GM12878 (cell line): ENCODE data around the gene FCAMR. TPM values are rescaled to one million over a fixed set of nuclear protein-coding genes. Genes with fewer than 3 reads are reported as not detected.

Experiments used
- ATAC-seq: fragments of 200-7000 bp; cut with Tn5 transposase; 3 replicates; pipeline ENCODE4 v1.9.1; 2020; ENCODE audit warnings: mild to moderate bottlenecking, moderate library complexity
- BruUV-seq: library from RNA; stranded (reverse); fragments of 400-500 nt; replicated peaks from 2 replicates; lab custom pipeline; 2021; lab: Mats Ljungman, UMichigan
- CTCF ChIA-PET: fragments of 300-600 bp; sonication (Branson Sonifier 250); formaldehyde crosslinking; extraction: SDS; loops from one replicate; lab custom pipeline; 2021; ENCODE audit warnings: inconsistent platforms; lab: Yijun Ruan, JAX
- POLR2A ChIA-PET: fragments of 350-600 bp; formaldehyde crosslinking; extraction: SDS; loops from one replicate; lab custom pipeline; 2021; ENCODE audit warnings: inconsistent platforms; lab: Charles Lee
- RAD21 ChIA-PET: fragments of 300-600 bp; sonication (Branson Sonifier 250); formaldehyde crosslinking; loops from one replicate; lab custom pipeline; 2023; ENCODE audit warnings: antibody characterized with exemption; ENCODE audit not compliant: unreplicated experiment; lab: Charles Lee
- SMC1A ChIA-PET: fragments of 300-600 bp; sonication (Branson Sonifier 250); formaldehyde crosslinking; loops from one replicate; lab custom pipeline; 2023; ENCODE audit not compliant: unreplicated experiment, uncharacterized antibody; lab: Charles Lee
- DNase-seq: peaks from one replicate; pipeline ENCODE4 v3.0.0-alpha.2; 2011; ENCODE audit warnings: low read depth, low spot score
- FAIRE-seq: peaks from 3 replicates; lab custom pipeline; 2011; peaks lifted over from hg19 to GRCh38; lab: Jason Lieb, UNC
- H2AFZ ChIP-seq: 2 replicates; pipeline ENCODE4 v1.6.0; 2011; ENCODE audit warnings: low read depth, low read length, control low read depth; ENCODE audit not compliant: control insufficient read depth
- H3K27ac ChIP-seq: 2 replicates; pipeline ENCODE4 v1.5.1; 2011; ENCODE audit warnings: control low read depth; ENCODE audit not compliant: control insufficient read depth, insufficient read depth
- H3K27me3 ChIP-seq, 2 experiments: replicated peaks in 1 of 2; 2 replicates each; pipeline versions ENCODE4 v1.6.0 to v1.6.1; 2011; ENCODE audit warnings: low read length in 1 of 2; ENCODE audit not compliant: control insufficient read depth in 2 of 2, insufficient read depth in 2 of 2
- H3K36me3 ChIP-seq, 2 experiments: 2 replicates each; pipeline ENCODE4 v1.5.1; 2011; ENCODE audit warnings: low read length in 1 of 2; ENCODE audit not compliant: control insufficient read depth in 2 of 2, insufficient read depth in 2 of 2
- H3K4me1 ChIP-seq: 2 replicates; pipeline ENCODE4 v1.6.1; 2011; ENCODE audit warnings: mild to moderate bottlenecking, low read length, moderate library complexity, mixed read lengths; ENCODE audit not compliant: control insufficient read depth, insufficient read depth
- H3K4me2 ChIP-seq: 2 replicates; pipeline ENCODE4 v1.6.0; 2011; ENCODE audit warnings: control low read depth; ENCODE audit not compliant: control insufficient read depth, insufficient read depth
- H3K4me3 ChIP-seq: fragments of 200-600 bp; sonication (generic); 2 replicates; pipeline ENCODE4 v1.5.1; 2016
- H3K79me2 ChIP-seq: 2 replicates; pipeline ENCODE4 v1.6.0; 2011; ENCODE audit warnings: low read length; ENCODE audit not compliant: control insufficient read depth, insufficient read depth
- H3K9ac ChIP-seq: 2 replicates; pipeline ENCODE4 v1.8.0; 2011; ENCODE audit warnings: low read length, control low read depth, mixed read lengths; ENCODE audit not compliant: control insufficient read depth, insufficient read depth
- H3K9me3 ChIP-seq: replicated peaks from 3 replicates; pipeline ENCODE4 v1.5.1; 2011; ENCODE audit warnings: mild to moderate bottlenecking, low read length; ENCODE audit not compliant: control insufficient read depth, insufficient read depth
- H4K20me1 ChIP-seq: 2 replicates; pipeline ENCODE4 v1.6.0; 2011; ENCODE audit not compliant: control insufficient read depth, insufficient read depth
- CREM ChIP-seq: IDR thresholded peaks from 2 replicates; pipeline ENCODE4 v1.6.1; 2014; ENCODE audit warnings: antibody characterized with exemption, low read depth
- FOXK2 ChIP-seq: fragments of 450-650 bp; IDR thresholded peaks from 2 replicates; pipeline ENCODE4 v1.6.1; 2017; ENCODE audit warnings: mild to moderate bottlenecking, moderate library complexity
- KAT2A ChIP-seq: conservative IDR thresholded peaks from 2 replicates; pipeline ENCODE4 v1.6.1; 2011; ENCODE audit warnings: low read depth, low read length; ENCODE audit not compliant: control insufficient read depth
- MTA2 ChIP-seq: fragments of 450-650 bp; IDR thresholded peaks from 2 replicates; pipeline ENCODE4 v1.6.1; 2016; ENCODE audit warnings: low read depth, mild to moderate bottlenecking, moderate library complexity
- NFIC ChIP-seq: IDR thresholded peaks from 2 replicates; pipeline ENCODE4 v1.6.1; 2012; ENCODE audit warnings: low read depth, mild to moderate bottlenecking, inconsistent platforms, low read length, moderate library complexity
- SRF ChIP-seq, 2 experiments: IDR thresholded peaks; 2 replicates each; pipeline ENCODE4 v1.6.1; 2011; ENCODE audit warnings: low read depth in 2 of 2, low read length in 2 of 2, mild to moderate bottlenecking in 1 of 2, moderate library complexity in 1 of 2
- TCF3 ChIP-seq: IDR thresholded peaks from 2 replicates; pipeline ENCODE4 v1.6.1; 2012; ENCODE audit warnings: low read depth, mild to moderate bottlenecking, low read length, borderline replicate concordance; ENCODE audit not compliant: insufficient read depth
- ZNF24 ChIP-seq: fragments of 450-650 bp; IDR thresholded peaks from 2 replicates; pipeline ENCODE4 v1.6.1; 2017; ENCODE audit warnings: antibody characterized with exemption, mild to moderate bottlenecking
- WGBS: methylation state at CpG from one replicate; pipeline ENCODE4 v1.1.6; 2016; ENCODE audit warnings: low lambda C conversion rate; ENCODE audit not compliant: insufficient replicate concordance, insufficient coverage; ENCODE audit errors: missing lambda C conversion rate; 5-methylcytosine and 5-hydroxymethylcytosine counted together
- in situ Hi-C: fragments of 300-500 bp; cut with MboI; formaldehyde crosslinking; loops from 9 replicates; pipeline ENCODE4 v1.14.3; 2018; ENCODE audit warnings: mixed read lengths
- intact Hi-C: fragments of 100-400 bp; cut with micrococcal nuclease; formaldehyde crosslinking; loops from one replicate; pipeline ENCODE4 v1.14.2; 2022; ENCODE audit not compliant: unreplicated experiment
- polyA plus RNA-seq, 11 experiments: library from polyadenylated mRNA; depleted of rRNA in 4 of 11; unstranded in 6 of 11; stranded (reverse) in 5 of 11; fragments of >200 nt; fragmentation: Nextera tagmentation in 4 of 11; fragmentation: Illumina TruSeq in 1 of 11; extraction: Ambion mirVana in 4 of 11; extraction: Trizol in 1 of 11; gene quantifications; 1 replicate in 1 of 11; 2 replicates in 10 of 11; pipeline versions ENCODE4 v1.2.1 to v1.2.3, GENCODE V29; 2011 to 2016; ENCODE audit warnings: inconsistent platforms in 2 of 11, missing spikeins in 2 of 11, low read depth in 1 of 11
- total RNA-seq, 4 experiments: library from RNA; depleted of rRNA in 3 of 4; stranded (reverse); fragments of >200 nt in 3 of 4; fragmentation: Illumina TruSeq in 1 of 4; extraction: Trizol in 1 of 4; gene quantifications; 2 replicates each; pipeline versions ENCODE4 v1.2.1 to v1.2.3, GENCODE V29; 2013 to 2021

FCAMR gene
- total and polyA plus RNA-seq, 10 of the 15 experiments (the other 5 are each of a cell fraction or from before 2014, with no cell fraction given), result 0.04 to 0.15 (median 0.06) TPM; not detected in 3

DNA sequence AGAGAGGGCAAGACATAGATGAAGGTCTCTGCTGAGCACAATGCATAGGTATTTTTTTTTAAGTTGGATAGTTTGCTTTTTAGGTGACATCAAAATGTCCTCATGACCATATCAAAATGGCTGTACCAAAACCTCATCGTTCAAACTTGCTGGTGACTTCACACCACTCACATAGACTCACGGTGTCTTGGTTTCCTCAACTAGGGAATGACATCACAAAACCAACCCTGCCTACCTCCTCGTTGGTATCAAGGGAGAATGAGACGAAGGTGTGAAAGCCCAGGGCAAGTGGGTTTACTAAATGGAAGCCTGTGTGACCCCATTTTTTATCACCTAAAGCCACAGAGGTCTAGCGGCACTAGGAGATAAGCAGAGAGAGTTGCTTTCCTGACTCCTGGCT is 25.6 kb downstream of the FCAMR start:
- CTCF ChIA-PET, result interaction anchor here (0.8 to 9.4 kb wide), 7 partner anchors 9 to 37 kb away, joined by 3 to 61 read pairs (median 13); no protein-coding TSS in a partner anchor
- no peak overlapping the region for H3K4me2 ChIP-seq
- intact Hi-C loops, result no loop called here
- H3K4me3 ChIP-seq, result no peak overlapping the region
- H3K9ac ChIP-seq, result no peak overlapping the region
- no peaks in the 10 kb centered on the region for H3K27me3 ChIP-seq
- H3K36me3 ChIP-seq, result no peaks in the 10 kb centered on the region
- H3K9me3 ChIP-seq, result no peaks in the 10 kb centered on the region; the same call in 2 of the 3 replicates
- no peak for ATAC-seq
- H3K27ac ChIP-seq, result no peak overlapping the region
- SMC1A ChIA-PET, result interaction anchor here (1.8 kb wide), 1 partner anchor 29 kb away, joined by 4 read pairs; no protein-coding TSS in a partner anchor
- WGBS, result 60% methylated on average over 5 of the region's 5 CpGs
- no peaks in the 10 kb centered on the region for H4K20me1 ChIP-seq
- H3K79me2 ChIP-seq, result no peaks in the 10 kb centered on the region
- H3K4me1 ChIP-seq, result peaks cover 14% of the 10 kb centered on the region
- TF ChIP-seq ZNF24 (no peak), NFIC (no peak), FOXK2 (no peak), TCF3 (no peak), SRF (IDR thresholded peaks at IDR 0.05; ENCODE audit: low read depth in 2 of 2, low read length in 2 of 2) (no peak), MTA2 (no peak), CREM (no peak), KAT2A (no peak)
- in situ Hi-C loops, result no loop called here
- no TSS peak for BruUV-seq
- POLR2A ChIA-PET, result no interaction called here
- no peak for FAIRE-seq
- no peak for DNase-seq
- RAD21 ChIA-PET, result interaction anchor here (1.1 kb wide), 1 partner anchor 10 kb away, joined by 3 read pairs; no protein-coding TSS in a partner anchor
- no peak overlapping the region for H2AFZ ChIP-seq
